Activated T-helper 1 cell treated with Interleukin-2 at 50 U/mL for 16 hours (primary cell): Measurements from ENCODE around the gene ZRANB3.
"Not testable (repeated sequence)": the region's sequence is repeated elsewhere in the genome, so short reads cannot be mapped to it uniquely, and the experiment has no call there.

Source experiments
- DNase-seq: peaks from one replicate; pipeline ENCODE4 v3.0.0-alpha.2; 2020; ENCODE audit warnings: low read depth

Gene ZRANB3

GRCh38 chr2:135124924-135125886, 405.8 kb downstream of the ZRANB3 start:
- no peak for DNase-seq

GRCh38 chr2:135121658-135122039, 409.4 kb downstream of the ZRANB3 start:
- not testable (repeated sequence) for DNase-seq

- DNase-seq: no peak
These were observed 409.9 kb downstream of the ZRANB3 start for GRCh38 chr2:135121016-135121657.

GRCh38 chr2:135119582-135119981, 411.4 kb downstream of the ZRANB3 start:
- no peak for DNase-seq

GRCh38 chr2:135113322-135113721, 417.7 kb downstream of the ZRANB3 start:
- no peak for DNase-seq

- DNase-seq: not testable (repeated sequence)
These were observed 425.3 kb downstream of the ZRANB3 start for GRCh38 chr2:135105513-135106316.

GRCh38 chr2:135103843-135104242, 427.2 kb downstream of the ZRANB3 start:
- DNase-seq: no peak

GRCh38 chr2:135099802-135100483, 431.1 kb downstream of the ZRANB3 start:
- DNase-seq: no peak

- no peak for DNase-seq
These were observed 433.3 kb downstream of the ZRANB3 start for GRCh38 chr2:135097532-135098231.

GRCh38 chr2:135096665-135097446, 434.2 kb downstream of the ZRANB3 start:
- DNase-seq: no peak

- DNase-seq: no peak
These were observed 435.4 kb downstream of the ZRANB3 start for GRCh38 chr2:135095591-135095990.

GRCh38 chr2:135094508-135094907, 436.5 kb downstream of the ZRANB3 start:
- DNase-seq: no peak

- DNase-seq: no peak
These were observed 437.2 kb downstream of the ZRANB3 start for GRCh38 chr2:135093670-135094330.

- no peak for DNase-seq
These were observed 437.8 kb downstream of the ZRANB3 start for GRCh38 chr2:135093193-135093592.

GRCh38 chr2:135091681-135092080, 439.3 kb downstream of the ZRANB3 start:
- no peak for DNase-seq

- DNase-seq: not testable (repeated sequence)
These were observed 441.4 kb downstream of the ZRANB3 start for GRCh38 chr2:135089597-135089996.
